Fibroblast of lung (primary cell): Measurements from ENCODE around the gene MEI4. TPM values are rescaled to one million over a fixed set of nuclear protein-coding genes. Genes with fewer than 3 reads are reported as not detected.

ENCODE experiments used
- DNase-seq, 2 donors: peaks; one replicate each; pipeline versions ENCODE4 v3.0.0 to v3.0.0-alpha.2; 2010; ENCODE audit warnings: low read depth in 2 of 2
- H2AFZ ChIP-seq: 2 replicates; pipeline ENCODE4 v1.5.1; 2012; ENCODE audit warnings: low read length, control low read depth, inconsistent platforms
- H3K27ac ChIP-seq: 2 replicates; pipeline ENCODE4 v1.5.1; 2011; ENCODE audit warnings: low read length, control low read depth; ENCODE audit not compliant: insufficient read depth
- H3K27me3 ChIP-seq: 2 replicates; pipeline ENCODE4 v1.5.1; 2011; ENCODE audit warnings: mild to moderate bottlenecking, low read length; ENCODE audit not compliant: control insufficient read depth, insufficient read depth
- H3K36me3 ChIP-seq: 2 replicates; pipeline ENCODE4 v1.5.1; 2011; ENCODE audit warnings: low read length; ENCODE audit not compliant: control insufficient read depth, insufficient read depth
- H3K4me1 ChIP-seq: 2 replicates; pipeline ENCODE4 v1.5.1; 2011; ENCODE audit warnings: low read length; ENCODE audit not compliant: control insufficient read depth, insufficient read depth; ENCODE audit errors: extremely low read depth
- H3K4me2 ChIP-seq: 2 replicates; pipeline ENCODE4 v1.5.1; 2011; ENCODE audit warnings: low read length, control low read depth; ENCODE audit not compliant: insufficient read depth; ENCODE audit errors: extremely low read depth
- H3K4me3 ChIP-seq, 4 experiments: fragments of 200-600 bp in 1 of 4; sonication (generic) in 1 of 4; replicated peaks in 1 of 4; 2 replicates each; pipeline ENCODE4 v1.5.1; 2011 to 2016; ENCODE audit warnings: low read length in 4 of 4, low read depth in 3 of 4, mild to moderate bottlenecking in 3 of 4, control low read depth in 2 of 4, inconsistent platforms in 1 of 4, mixed read lengths in 1 of 4; ENCODE audit not compliant: insufficient read depth in 1 of 4; ENCODE audit errors: control extremely low read depth in 1 of 4
- H3K79me2 ChIP-seq: 2 replicates; pipeline ENCODE4 v1.5.1; 2012; ENCODE audit warnings: mild to moderate bottlenecking, low read length, inconsistent platforms; ENCODE audit not compliant: control insufficient read depth, insufficient read depth
- H3K9ac ChIP-seq: 2 replicates; pipeline ENCODE4 v1.5.1; 2011; ENCODE audit warnings: mild to moderate bottlenecking, low read length, control low read depth; ENCODE audit not compliant: insufficient read depth
- H3K9me3 ChIP-seq: 2 replicates; pipeline ENCODE4 v1.5.1; 2012; ENCODE audit warnings: low read depth, low read length; ENCODE audit not compliant: control insufficient read depth, insufficient read depth
- H4K20me1 ChIP-seq: 2 replicates; pipeline ENCODE4 v1.5.1; 2011; ENCODE audit warnings: low read length; ENCODE audit not compliant: control insufficient read depth, insufficient read depth; ENCODE audit errors: extremely low read depth
- CTCF ChIP-seq, 2 donors: IDR thresholded peaks in 1 of 2; conservative IDR thresholded peaks in 1 of 2; 1 replicate in 1 of 2; 2 replicates in 1 of 2; pipeline ENCODE4 v1.5.1; 2011 to 2012; ENCODE audit warnings: low read length in 2 of 2, control low read depth in 1 of 2, inconsistent platforms in 1 of 2, low read depth in 1 of 2, mild to moderate bottlenecking in 1 of 2
- EZH2 ChIP-seq: IDR thresholded peaks from 2 replicates; pipeline ENCODE4 v1.5.1; 2012; ENCODE audit warnings: low read length, control low read depth, mild to moderate bottlenecking; ENCODE audit errors: missing control alignments
- polyA plus RNA-seq, 2 donors: library from polyadenylated mRNA; depleted of rRNA in 1 of 2; stranded (reverse) in 1 of 2; unstranded in 1 of 2; fragments of >200 nt; gene quantifications; 2 replicates each; pipeline ENCODE4 v1.2.1, GENCODE V29; 2011 to 2012; ENCODE audit warnings: missing spikeins in 1 of 2
- total RNA-seq: library from RNA; depleted of rRNA; stranded (reverse); fragments of >200 nt; gene quantifications from 2 replicates; pipeline ENCODE4 v1.2.1, GENCODE V29; 2014

MEI4 gene
- total and polyA plus RNA-seq, 2 donors (not counting 1 experiment from before 2014, with no cell fraction given): not detected

GRCh38 chr6:77853401-77853800 lies 200.6 kb downstream of the MEI4 start:
- no peak overlapping the region for H3K9ac ChIP-seq

GRCh38 chr6:77856391-77856790 lies 203.6 kb downstream of the MEI4 start:
- Histone ChIP-seq H3K4me1 (no peaks in the 10 kb centered on the region), H4K20me1 (no peaks in the 10 kb centered on the region), H3K27ac (no peak overlapping the region), H3K4me3 (no peak overlapping the region), H3K9ac (no peak overlapping the region), H3K79me2 (no peaks in the 10 kb centered on the region), H3K4me2 (no peak overlapping the region), H3K27me3 (no peaks in the 10 kb centered on the region), H3K36me3 (no peaks in the 10 kb centered on the region), H3K9me3 (no peaks in the 10 kb centered on the region), H2AFZ (no peak overlapping the region)
- TF ChIP-seq EZH2: no peak
- no peak for TF ChIP-seq CTCF (conservative IDR thresholded peaks at IDR 0.05 in 1 of 2, IDR thresholded peaks at IDR 0.05 in 1 of 2; ENCODE audit: low read depth in 1 of 2, low read length in 2 of 2)
- no peak for DNase-seq

More at GRCh38 chr6:77853401-77853800, 200.6 kb downstream of the MEI4 start:
- TF ChIP-seq CTCF (conservative IDR thresholded peaks at IDR 0.05 in 1 of 2, IDR thresholded peaks at IDR 0.05 in 1 of 2; ENCODE audit: low read depth in 1 of 2, low read length in 2 of 2): no peak
- TF ChIP-seq EZH2: no peak
- Histone ChIP-seq H3K27me3 (no peaks in the 10 kb centered on the region), H3K9me3 (no peaks in the 10 kb centered on the region), H3K4me3 (no peak overlapping the region), H2AFZ (no peak overlapping the region), H3K36me3 (no peaks in the 10 kb centered on the region), H3K79me2 (no peaks in the 10 kb centered on the region), H3K27ac (no peak overlapping the region), H4K20me1 (no peaks in the 10 kb centered on the region), H3K4me2 (no peak overlapping the region), H3K4me1 (no peaks in the 10 kb centered on the region)
- no peak for DNase-seq

GRCh38 chr6:77857421-77857820 lies 204.6 kb downstream of the MEI4 start:
- DNase-seq: no peak
- TF ChIP-seq CTCF (conservative IDR thresholded peaks at IDR 0.05 in 1 of 2, IDR thresholded peaks at IDR 0.05 in 1 of 2; ENCODE audit: low read depth in 1 of 2, low read length in 2 of 2) (no peak), EZH2 (no peak)
- H3K27me3 ChIP-seq: no peaks in the 10 kb centered on the region
- no peaks in the 10 kb centered on the region for H3K4me1 ChIP-seq
- no peak overlapping the region for H2AFZ ChIP-seq
- H3K36me3 ChIP-seq: no peaks in the 10 kb centered on the region
- no peak overlapping the region for H3K9ac ChIP-seq
- no peak overlapping the region for H3K4me3 ChIP-seq
- no peaks in the 10 kb centered on the region for H3K79me2 ChIP-seq
- H3K4me2 ChIP-seq: no peak overlapping the region
- no peaks in the 10 kb centered on the region for H4K20me1 ChIP-seq
- H3K27ac ChIP-seq: no peak overlapping the region
- no peaks in the 10 kb centered on the region for H3K9me3 ChIP-seq
